HG02610 (cell line): ENCODE measurements around the gene NINJ1.
A peak's percentile ranks its signal among the peaks of the same experiment; 100 is the strongest.
"Not testable (repeated sequence)": the region's sequence is repeated elsewhere in the genome, so short reads cannot be mapped to it uniquely, and the experiment has no call there.

Source experiments
- ATAC-seq: cut with Tn5 transposase; IDR thresholded peaks from one replicate; pipeline ENCODE4 v1.9.1; 2021; ENCODE audit warnings: mild to moderate bottlenecking, moderate library complexity; ENCODE audit not compliant: unreplicated experiment

Gene NINJ1

GRCh38 chr9:93120846-93121315, 13.2 kb downstream of the NINJ1 start:
- ATAC-seq: no peak

GRCh38 chr9:93119953-93120845, 13.9 kb downstream of the NINJ1 start:
- peak; percentile 90 for ATAC-seq

- ATAC-seq: no peak
These were observed 14.4 kb downstream of the NINJ1 start for GRCh38 chr9:93119703-93119952.

- no peak for ATAC-seq
These were observed 15.0 kb downstream of the NINJ1 start for GRCh38 chr9:93118863-93119702.

GRCh38 chr9:93117924-93118862, 15.9 kb downstream of the NINJ1 start:
- no peak for ATAC-seq

- ATAC-seq: not testable (repeated sequence)
These were observed 16.5 kb downstream of the NINJ1 start for GRCh38 chr9:93117521-93117920.

- no peak for ATAC-seq
These were observed 17.7 kb downstream of the NINJ1 start for GRCh38 chr9:93116072-93116961.

GRCh38 chr9:93115486-93116071, 18.5 kb downstream of the NINJ1 start:
- ATAC-seq: no peak

- no peak for ATAC-seq
These were observed 19.1 kb downstream of the NINJ1 start for GRCh38 chr9:93114984-93115335.

GRCh38 chr9:93114169-93114983, 19.7 kb downstream of the NINJ1 start:
- no peak for ATAC-seq

GRCh38 chr9:93112864-93113389, 21.1 kb downstream of the NINJ1 start:
- no peak for ATAC-seq

- no peak for ATAC-seq
These were observed 21.8 kb downstream of the NINJ1 start for GRCh38 chr9:93112116-93112863.

- no peak for ATAC-seq
These were observed 22.5 kb downstream of the NINJ1 start for GRCh38 chr9:93111371-93112115.

GRCh38 chr9:93111001-93111370, 23.1 kb downstream of the NINJ1 start:
- ATAC-seq: no peak

GRCh38 chr9:93110311-93110855, 23.7 kb downstream of the NINJ1 start:
- ATAC-seq: no peak

- no peak for ATAC-seq
These were observed 25.6 kb downstream of the NINJ1 start for GRCh38 chr9:93108291-93109041.
